WTC11 (cell line): Measurements from ENCODE around the gene LASP1. TPM values are rescaled to one million over a fixed set of nuclear protein-coding genes. Genes with fewer than 3 reads are reported as not detected.

ENCODE experiments used
- ATAC-seq: fragments of 200-7000 bp; cut with Tn5 transposase; 2 replicates; pipeline ENCODE4 v1.10.0; 2021; ENCODE audit warnings: mild to moderate bottlenecking, moderate library complexity
- CTCF ChIA-PET: fragments of 300-600 bp; sonication (Branson Sonifier 250); formaldehyde crosslinking; loops from one replicate; lab custom pipeline; 2021; ENCODE audit warnings: antibody characterized with exemption; lab: Charles Lee
- POLR2A ChIA-PET: fragments of 350-600 bp; sonication (Branson Sonifier 250); formaldehyde crosslinking; loops from one replicate; lab custom pipeline; 2021; ENCODE audit warnings: antibody characterized with exemption; lab: Charles Lee
- DNase-seq: peaks from one replicate; pipeline ENCODE4 v3.0.0; 2021; ENCODE audit warnings: low spot score
- H3K27ac Mint-ChIP-seq: 2 replicates; pipeline ENCODE4 v1.8.0; 2021; ENCODE audit warnings: mixed read lengths
- H3K27me3 Mint-ChIP-seq: 2 replicates; pipeline ENCODE4 v1.8.0; 2021; ENCODE audit warnings: low read depth, mild to moderate bottlenecking, moderate library complexity, mixed read lengths
- H3K36me3 Mint-ChIP-seq: 2 replicates; pipeline ENCODE4 v1.8.0; 2021; ENCODE audit warnings: mixed read lengths
- H3K4me1 Mint-ChIP-seq: 2 replicates; pipeline ENCODE4 v1.8.0; 2022; ENCODE audit warnings: mixed read lengths
- H3K4me3 Mint-ChIP-seq: 2 replicates; pipeline ENCODE4 v1.8.0; 2021; ENCODE audit warnings: mild to moderate bottlenecking, moderate library complexity, mixed read lengths
- H3K9me3 Mint-ChIP-seq: 2 replicates; pipeline ENCODE4 v1.8.0; 2021; ENCODE audit warnings: mixed read lengths
- CBFB ChIP-seq: sonication (generic); formaldehyde crosslinking; IDR thresholded peaks from 2 replicates; pipeline ENCODE4 v1.8.1; 2022; ENCODE audit warnings: mild to moderate bottlenecking, low read depth, missing genetic modification reagents
- KAT7 ChIP-seq: sonication (generic); formaldehyde crosslinking; IDR thresholded peaks from 2 replicates; pipeline ENCODE4 v1.8.1; 2023; ENCODE audit warnings: missing genetic modification reagents, mild to moderate bottlenecking, borderline replicate concordance
- NR3C1 ChIP-seq: sonication (generic); formaldehyde crosslinking; conservative IDR thresholded peaks from 2 replicates; pipeline ENCODE4 v1.8.1; 2023; ENCODE audit warnings: low read depth, mild to moderate bottlenecking, missing genetic modification reagents
- SMAD3 ChIP-seq: sonication (generic); formaldehyde crosslinking; IDR thresholded peaks from 2 replicates; pipeline ENCODE4 v1.8.0; 2022; ENCODE audit warnings: missing genetic modification reagents, mild to moderate bottlenecking, borderline replicate concordance
- TEAD4 ChIP-seq: sonication (generic); formaldehyde crosslinking; IDR thresholded peaks from 2 replicates; pipeline ENCODE4 v1.8.0; 2022; ENCODE audit warnings: mild to moderate bottlenecking, missing genetic modification reagents
- ZNF121 ChIP-seq: sonication (generic); formaldehyde crosslinking; IDR thresholded peaks from 2 replicates; pipeline ENCODE4 v1.8.0; 2023; ENCODE audit warnings: missing genetic modification reagents
- ZNF138 ChIP-seq: sonication (generic); formaldehyde crosslinking; conservative IDR thresholded peaks from 2 replicates; pipeline ENCODE4 v1.8.1; 2022; ENCODE audit warnings: mild to moderate bottlenecking, moderate library complexity, missing genetic modification reagents
- ZNF317 ChIP-seq: sonication (generic); formaldehyde crosslinking; IDR thresholded peaks from 2 replicates; pipeline ENCODE4 v1.8.1; 2023; ENCODE audit warnings: low read depth, mild to moderate bottlenecking, moderate library complexity, missing genetic modification reagents, borderline replicate concordance
- total RNA-seq: library from RNA; stranded (reverse); gene quantifications from 3 replicates; pipeline ENCODE4 v1.2.3, GENCODE V29; 2021
- TF ChIP-seq, protein P1 (sequence below): fragments of 250-450 bp; sonication (Bioruptor Pico); IDR thresholded peaks from 2 replicates; pipeline ENCODE4 v1.9.0; 2021; ENCODE audit warnings: mild to moderate bottlenecking
- TF ChIP-seq, protein P2 (sequence below): sonication (generic); formaldehyde crosslinking; IDR thresholded peaks from 2 replicates; pipeline ENCODE4 v1.8.1; 2023; ENCODE audit warnings: mild to moderate bottlenecking, missing genetic modification reagents, moderate library complexity
- TF ChIP-seq, protein P3 (sequence below): fragments of 250-450 bp; sonication (Bioruptor Pico); IDR thresholded peaks from 2 replicates; pipeline ENCODE4 v1.9.0; 2021; ENCODE audit warnings: mild to moderate bottlenecking, borderline replicate concordance
- TF ChIP-seq, protein P4 (sequence below): sonication (generic); formaldehyde crosslinking; IDR thresholded peaks from 2 replicates; pipeline ENCODE4 v1.8.1; 2023; ENCODE audit warnings: mild to moderate bottlenecking, moderate library complexity, missing genetic modification reagents
- TF ChIP-seq, protein P5 (sequence below): sonication (generic); formaldehyde crosslinking; IDR thresholded peaks from 2 replicates; pipeline ENCODE4 v1.8.0; 2022; ENCODE audit warnings: missing genetic modification reagents
- TF ChIP-seq, protein P6 (sequence below): sonication (generic); formaldehyde crosslinking; IDR thresholded peaks from 2 replicates; pipeline ENCODE4 v1.8.1; 2023; ENCODE audit warnings: mild to moderate bottlenecking, missing genetic modification reagents

LASP1 gene
- total RNA-seq, 1 experiment from 2014 or later, result 139 TPM

DNA sequence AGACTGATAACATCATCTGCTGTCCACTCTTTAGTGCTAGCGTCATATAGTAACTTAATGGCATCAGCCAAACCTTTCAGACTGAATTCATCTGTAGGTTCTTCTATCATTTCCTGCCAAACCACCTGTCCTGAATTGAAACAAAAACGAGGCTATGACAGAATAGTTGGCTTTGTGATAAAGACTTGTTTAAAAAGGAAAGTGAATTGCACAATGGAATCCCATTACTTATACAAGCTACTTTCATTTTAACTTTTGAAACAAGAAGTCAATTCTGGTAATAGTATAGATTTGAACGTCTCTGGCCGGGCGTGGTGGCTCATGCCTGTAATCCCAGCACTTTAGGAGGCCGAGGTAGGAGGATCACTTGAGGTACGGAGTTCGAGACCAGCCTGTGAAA is 73.7 kb downstream of the LASP1 start:
- ChIA-PET POLR2A (no interaction called here), CTCF (interaction anchor here (1.3 to 2.2 kb wide), 3 partner anchors 18 to 39 kb away, joined by 3 to 7 read pairs (median 5); partner anchors contain the start of gene LASP1NB)
- Mint-ChIP-seq H3K27me3 (no peaks in the 10 kb centered on the region), H3K9me3 (no peaks in the 10 kb centered on the region), H3K4me3 (no peak overlapping the region), H3K27ac (no peak overlapping the region), H3K36me3 (no peaks in the 10 kb centered on the region), H3K4me1 (peaks cover 2% of the 10 kb centered on the region)
- TF ChIP-seq ZNF138 (CRISPR knock-in tag) (no peak), NR3C1 (CRISPR knock-in tag) (no peak), ZNF317 (CRISPR knock-in tag) (no peak), SMAD3 (CRISPR knock-in tag) (no peak), KAT7 (CRISPR knock-in tag) (no peak), CBFB (CRISPR knock-in tag) (no peak), ZNF121 (CRISPR knock-in tag) (no peak), TEAD4 (CRISPR knock-in tag) (no peak)
- TF ChIP-seq, protein P1, sequence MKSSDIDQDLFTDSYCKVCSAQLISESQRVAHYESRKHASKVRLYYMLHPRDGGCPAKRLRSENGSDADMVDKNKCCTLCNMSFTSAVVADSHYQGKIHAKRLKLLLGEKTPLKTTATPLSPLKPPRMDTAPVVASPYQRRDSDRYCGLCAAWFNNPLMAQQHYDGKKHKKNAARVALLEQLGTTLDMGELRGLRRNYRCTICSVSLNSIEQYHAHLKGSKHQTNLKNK (CRISPR knock-in tag), result no peak
- TF ChIP-seq, protein P2, sequence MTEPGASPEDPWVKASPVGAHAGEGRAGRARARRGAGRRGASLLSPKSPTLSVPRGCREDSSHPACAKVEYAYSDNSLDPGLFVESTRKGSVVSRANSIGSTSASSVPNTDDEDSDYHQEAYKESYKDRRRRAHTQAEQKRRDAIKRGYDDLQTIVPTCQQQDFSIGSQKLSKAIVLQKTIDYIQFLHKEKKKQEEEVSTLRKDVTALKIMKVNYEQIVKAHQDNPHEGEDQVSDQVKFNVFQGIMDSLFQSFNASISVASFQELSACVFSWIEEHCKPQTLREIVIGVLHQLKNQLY, result no peak
- TF ChIP-seq, protein P3, sequence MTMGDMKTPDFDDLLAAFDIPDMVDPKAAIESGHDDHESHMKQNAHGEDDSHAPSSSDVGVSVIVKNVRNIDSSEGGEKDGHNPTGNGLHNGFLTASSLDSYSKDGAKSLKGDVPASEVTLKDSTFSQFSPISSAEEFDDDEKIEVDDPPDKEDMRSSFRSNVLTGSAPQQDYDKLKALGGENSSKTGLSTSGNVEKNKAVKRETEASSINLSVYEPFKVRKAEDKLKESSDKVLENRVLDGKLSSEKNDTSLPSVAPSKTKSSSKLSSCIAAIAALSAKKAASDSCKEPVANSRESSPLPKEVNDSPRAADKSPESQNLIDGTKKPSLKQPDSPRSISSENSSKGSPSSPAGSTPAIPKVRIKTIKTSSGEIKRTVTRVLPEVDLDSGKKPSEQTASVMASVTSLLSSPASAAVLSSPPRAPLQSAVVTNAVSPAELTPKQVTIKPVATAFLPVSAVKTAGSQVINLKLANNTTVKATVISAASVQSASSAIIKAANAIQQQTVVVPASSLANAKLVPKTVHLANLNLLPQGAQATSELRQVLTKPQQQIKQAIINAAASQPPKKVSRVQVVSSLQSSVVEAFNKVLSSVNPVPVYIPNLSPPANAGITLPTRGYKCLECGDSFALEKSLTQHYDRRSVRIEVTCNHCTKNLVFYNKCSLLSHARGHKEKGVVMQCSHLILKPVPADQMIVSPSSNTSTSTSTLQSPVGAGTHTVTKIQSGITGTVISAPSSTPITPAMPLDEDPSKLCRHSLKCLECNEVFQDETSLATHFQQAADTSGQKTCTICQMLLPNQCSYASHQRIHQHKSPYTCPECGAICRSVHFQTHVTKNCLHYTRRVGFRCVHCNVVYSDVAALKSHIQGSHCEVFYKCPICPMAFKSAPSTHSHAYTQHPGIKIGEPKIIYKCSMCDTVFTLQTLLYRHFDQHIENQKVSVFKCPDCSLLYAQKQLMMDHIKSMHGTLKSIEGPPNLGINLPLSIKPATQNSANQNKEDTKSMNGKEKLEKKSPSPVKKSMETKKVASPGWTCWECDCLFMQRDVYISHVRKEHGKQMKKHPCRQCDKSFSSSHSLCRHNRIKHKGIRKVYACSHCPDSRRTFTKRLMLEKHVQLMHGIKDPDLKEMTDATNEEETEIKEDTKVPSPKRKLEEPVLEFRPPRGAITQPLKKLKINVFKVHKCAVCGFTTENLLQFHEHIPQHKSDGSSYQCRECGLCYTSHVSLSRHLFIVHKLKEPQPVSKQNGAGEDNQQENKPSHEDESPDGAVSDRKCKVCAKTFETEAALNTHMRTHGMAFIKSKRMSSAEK (CRISPR knock-in tag), result no peak
- TF ChIP-seq, protein P4, sequence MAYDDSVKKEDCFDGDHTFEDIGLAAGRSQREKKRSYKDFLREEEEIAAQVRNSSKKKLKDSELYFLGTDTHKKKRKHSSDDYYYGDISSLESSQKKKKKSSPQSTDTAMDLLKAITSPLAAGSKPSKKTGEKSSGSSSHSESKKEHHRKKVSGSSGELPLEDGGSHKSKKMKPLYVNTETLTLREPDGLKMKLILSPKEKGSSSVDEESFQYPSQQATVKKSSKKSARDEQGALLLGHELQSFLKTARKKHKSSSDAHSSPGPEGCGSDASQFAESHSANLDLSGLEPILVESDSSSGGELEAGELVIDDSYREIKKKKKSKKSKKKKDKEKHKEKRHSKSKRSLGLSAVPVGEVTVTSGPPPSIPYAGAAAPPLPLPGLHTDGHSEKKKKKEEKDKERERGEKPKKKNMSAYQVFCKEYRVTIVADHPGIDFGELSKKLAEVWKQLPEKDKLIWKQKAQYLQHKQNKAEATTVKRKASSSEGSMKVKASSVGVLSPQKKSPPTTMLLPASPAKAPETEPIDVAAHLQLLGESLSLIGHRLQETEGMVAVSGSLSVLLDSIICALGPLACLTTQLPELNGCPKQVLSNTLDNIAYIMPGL, result no peak
- TF ChIP-seq, protein P5, sequence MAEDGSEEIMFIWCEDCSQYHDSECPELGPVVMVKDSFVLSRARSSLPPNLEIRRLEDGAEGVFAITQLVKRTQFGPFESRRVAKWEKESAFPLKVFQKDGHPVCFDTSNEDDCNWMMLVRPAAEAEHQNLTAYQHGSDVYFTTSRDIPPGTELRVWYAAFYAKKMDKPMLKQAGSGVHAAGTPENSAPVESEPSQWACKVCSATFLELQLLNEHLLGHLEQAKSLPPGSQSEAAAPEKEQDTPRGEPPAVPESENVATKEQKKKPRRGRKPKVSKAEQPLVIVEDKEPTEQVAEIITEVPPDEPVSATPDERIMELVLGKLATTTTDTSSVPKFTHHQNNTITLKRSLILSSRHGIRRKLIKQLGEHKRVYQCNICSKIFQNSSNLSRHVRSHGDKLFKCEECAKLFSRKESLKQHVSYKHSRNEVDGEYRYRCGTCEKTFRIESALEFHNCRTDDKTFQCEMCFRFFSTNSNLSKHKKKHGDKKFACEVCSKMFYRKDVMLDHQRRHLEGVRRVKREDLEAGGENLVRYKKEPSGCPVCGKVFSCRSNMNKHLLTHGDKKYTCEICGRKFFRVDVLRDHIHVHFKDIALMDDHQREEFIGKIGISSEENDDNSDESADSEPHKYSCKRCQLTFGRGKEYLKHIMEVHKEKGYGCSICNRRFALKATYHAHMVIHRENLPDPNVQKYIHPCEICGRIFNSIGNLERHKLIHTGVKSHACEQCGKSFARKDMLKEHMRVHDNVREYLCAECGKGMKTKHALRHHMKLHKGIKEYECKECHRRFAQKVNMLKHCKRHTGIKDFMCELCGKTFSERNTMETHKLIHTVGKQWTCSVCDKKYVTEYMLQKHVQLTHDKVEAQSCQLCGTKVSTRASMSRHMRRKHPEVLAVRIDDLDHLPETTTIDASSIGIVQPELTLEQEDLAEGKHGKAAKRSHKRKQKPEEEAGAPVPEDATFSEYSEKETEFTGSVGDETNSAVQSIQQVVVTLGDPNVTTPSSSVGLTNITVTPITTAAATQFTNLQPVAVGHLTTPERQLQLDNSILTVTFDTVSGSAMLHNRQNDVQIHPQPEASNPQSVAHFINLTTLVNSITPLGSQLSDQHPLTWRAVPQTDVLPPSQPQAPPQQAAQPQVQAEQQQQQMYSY (CRISPR knock-in tag), result no peak
- TF ChIP-seq, protein P6, sequence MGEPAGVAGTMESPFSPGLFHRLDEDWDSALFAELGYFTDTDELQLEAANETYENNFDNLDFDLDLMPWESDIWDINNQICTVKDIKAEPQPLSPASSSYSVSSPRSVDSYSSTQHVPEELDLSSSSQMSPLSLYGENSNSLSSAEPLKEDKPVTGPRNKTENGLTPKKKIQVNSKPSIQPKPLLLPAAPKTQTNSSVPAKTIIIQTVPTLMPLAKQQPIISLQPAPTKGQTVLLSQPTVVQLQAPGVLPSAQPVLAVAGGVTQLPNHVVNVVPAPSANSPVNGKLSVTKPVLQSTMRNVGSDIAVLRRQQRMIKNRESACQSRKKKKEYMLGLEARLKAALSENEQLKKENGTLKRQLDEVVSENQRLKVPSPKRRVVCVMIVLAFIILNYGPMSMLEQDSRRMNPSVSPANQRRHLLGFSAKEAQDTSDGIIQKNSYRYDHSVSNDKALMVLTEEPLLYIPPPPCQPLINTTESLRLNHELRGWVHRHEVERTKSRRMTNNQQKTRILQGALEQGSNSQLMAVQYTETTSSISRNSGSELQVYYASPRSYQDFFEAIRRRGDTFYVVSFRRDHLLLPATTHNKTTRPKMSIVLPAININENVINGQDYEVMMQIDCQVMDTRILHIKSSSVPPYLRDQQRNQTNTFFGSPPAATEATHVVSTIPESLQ, result no peak
- no peak for ATAC-seq
- no peak for DNase-seq
